ENCODE results near the gene OR52N2.

DNA sequence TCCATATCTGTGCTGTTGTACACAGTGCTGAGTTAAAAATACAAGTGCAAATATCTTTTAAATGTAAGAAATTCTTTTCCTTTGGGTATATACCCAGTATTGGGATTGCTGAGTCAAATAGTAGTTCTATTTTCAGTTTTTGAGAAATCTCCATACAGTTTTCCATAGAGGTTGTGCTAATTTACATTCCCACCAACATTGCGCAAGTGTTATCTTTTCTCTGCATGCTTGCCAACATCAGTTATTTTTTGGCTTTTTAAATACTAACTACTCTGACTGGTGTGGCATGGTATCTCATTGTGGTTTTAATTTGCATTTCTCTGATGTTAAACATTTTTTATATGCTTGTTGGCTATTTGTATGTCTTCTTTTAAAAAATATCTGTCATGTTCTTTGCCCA lies 42.3 kb downstream of the OR52N2 start:
- TF ChIP-seq EP300 (IDR thresholded peaks at IDR 0.05): no peak
- TF ChIP-seq, protein P1, sequence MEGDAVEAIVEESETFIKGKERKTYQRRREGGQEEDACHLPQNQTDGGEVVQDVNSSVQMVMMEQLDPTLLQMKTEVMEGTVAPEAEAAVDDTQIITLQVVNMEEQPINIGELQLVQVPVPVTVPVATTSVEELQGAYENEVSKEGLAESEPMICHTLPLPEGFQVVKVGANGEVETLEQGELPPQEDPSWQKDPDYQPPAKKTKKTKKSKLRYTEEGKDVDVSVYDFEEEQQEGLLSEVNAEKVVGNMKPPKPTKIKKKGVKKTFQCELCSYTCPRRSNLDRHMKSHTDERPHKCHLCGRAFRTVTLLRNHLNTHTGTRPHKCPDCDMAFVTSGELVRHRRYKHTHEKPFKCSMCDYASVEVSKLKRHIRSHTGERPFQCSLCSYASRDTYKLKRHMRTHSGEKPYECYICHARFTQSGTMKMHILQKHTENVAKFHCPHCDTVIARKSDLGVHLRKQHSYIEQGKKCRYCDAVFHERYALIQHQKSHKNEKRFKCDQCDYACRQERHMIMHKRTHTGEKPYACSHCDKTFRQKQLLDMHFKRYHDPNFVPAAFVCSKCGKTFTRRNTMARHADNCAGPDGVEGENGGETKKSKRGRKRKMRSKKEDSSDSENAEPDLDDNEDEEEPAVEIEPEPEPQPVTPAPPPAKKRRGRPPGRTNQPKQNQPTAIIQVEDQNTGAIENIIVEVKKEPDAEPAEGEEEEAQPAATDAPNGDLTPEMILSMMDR (IDR thresholded peaks at IDR 0.05): no peak

Measured in ovary (tissue), 3 donors.